ENCODE data around the gene SLC38A1.
"Not testable (repeated sequence)": the region's sequence is repeated elsewhere in the genome, so short reads cannot be mapped to it uniquely, and the experiment has no call there.

SLC38A1 gene

DNA sequence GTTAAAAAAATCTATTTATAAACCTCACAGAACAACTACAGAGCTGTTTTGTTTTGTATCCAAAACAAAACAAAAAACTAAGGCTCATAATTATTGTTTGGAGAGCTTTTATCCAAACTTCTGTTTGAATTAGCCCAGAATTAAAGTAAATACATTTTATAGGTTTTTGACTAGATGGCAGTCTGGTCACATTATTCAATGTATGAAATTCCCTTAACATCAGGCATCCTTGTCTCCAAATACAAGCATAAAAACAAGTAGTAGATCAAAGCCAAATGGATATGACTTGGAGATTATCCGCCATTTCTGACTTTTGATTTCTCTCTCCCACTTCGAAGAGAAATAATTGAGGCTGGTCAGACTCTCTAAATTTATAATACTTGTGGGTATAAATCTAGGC is 63.5 kb downstream of the SLC38A1 start:
- no peak for DNase-seq

DNA sequence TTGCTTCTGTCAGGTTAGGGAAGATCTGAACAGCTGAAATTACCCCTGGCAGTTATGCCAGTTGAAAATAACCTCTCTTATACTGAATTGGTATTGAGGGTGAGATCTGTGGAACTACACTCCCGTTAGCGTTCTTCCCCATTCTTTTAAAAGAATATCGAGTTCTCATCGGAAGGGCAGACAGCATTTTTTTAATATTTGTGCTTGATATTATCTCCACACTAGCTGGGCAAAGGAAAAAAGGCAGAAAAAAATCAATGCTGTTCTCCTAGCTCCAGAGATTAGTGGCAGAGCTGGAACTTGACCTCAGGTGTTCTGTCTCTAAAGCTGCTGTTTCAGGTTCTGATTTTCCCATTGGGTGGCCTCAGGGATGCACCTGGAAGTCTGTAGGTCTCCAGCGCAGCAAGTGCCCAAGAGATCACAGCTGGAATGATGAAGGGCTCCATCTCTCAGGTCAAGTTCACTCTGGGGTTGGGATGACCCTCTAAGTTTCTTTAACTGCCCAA is 67.5 kb downstream of the SLC38A1 start:
- DNase-seq = no peak

DNA sequence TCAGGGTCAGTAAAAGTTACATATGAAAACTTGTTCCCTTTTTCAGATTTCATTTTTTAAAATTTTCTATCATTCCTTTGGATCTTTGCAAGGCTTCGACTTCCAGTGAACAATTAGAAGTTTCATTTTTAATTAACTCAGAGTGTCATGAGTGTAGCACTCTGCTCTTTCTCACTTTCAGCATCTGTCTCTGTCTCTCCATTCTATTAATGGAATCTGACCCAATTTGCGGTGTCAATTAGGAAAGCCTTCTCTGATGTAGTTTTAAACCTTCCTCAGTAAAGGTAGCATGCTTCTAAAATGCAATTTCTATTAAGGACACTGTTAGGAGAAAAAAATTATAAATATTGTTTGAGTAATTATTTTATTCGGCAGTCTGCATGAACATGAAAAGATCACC is 68.3 kb downstream of the SLC38A1 start:
- no peak for DNase-seq

DNA sequence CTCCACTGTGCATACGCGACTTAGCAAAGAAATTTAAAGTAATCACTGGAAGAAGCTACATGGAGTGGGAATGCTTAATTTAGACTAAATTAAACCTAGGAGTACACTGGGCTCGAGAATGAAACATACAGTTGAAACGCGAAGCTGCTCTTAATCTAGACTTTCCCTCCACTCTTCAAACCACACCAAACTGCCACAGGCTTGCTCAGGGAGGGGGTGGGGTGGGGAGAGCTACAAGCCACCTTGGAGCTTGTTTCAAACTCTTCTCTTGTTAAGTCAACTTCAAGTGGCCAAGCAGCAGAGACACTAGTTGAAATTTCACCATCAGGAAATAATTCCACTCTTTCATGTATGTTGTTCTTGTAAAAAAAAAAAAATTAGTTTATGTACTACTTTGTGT is 69.9 kb downstream of the SLC38A1 start:
- DNase-seq = no peak

DNA sequence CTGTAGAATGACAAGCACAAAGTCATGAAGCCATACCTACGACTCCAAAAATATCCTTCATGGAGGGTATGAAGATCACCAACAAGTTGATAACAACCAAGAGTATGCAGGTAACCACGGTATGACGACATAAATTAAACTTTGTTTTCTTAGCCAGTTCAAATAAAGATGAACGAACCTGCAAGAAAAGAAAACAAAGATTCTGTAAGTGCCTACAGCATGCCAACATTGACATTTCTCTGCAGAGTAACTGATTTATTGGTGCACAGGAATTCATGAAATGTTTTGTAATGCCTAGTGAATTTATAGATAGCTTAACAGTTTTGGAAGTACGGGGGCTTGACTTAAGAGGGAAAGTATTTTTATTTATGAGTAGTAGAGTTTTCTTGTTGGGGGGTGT is 71.0 kb downstream of the SLC38A1 start:
- no peak for DNase-seq

DNA sequence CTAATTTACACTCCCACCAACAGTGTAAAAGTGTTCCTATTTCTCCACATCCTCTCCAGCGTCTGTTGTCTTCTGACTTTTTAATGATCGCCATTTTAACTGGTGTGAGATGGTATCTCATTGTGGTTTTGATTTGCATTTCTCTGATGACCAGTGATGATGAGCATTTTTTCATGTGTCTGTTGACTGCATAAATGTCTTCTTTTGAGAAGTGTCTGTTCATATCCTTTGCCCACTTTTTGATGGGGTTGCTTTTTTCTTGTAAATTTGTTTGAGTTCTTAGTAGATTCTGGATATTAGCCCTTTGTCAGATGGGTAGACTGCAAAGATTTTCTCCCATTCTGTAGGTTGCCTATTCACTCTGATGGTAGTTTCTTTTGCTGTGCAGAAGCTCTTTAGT is 78.3 kb downstream of the SLC38A1 start:
- DNase-seq = not testable (repeated sequence)

DNA sequence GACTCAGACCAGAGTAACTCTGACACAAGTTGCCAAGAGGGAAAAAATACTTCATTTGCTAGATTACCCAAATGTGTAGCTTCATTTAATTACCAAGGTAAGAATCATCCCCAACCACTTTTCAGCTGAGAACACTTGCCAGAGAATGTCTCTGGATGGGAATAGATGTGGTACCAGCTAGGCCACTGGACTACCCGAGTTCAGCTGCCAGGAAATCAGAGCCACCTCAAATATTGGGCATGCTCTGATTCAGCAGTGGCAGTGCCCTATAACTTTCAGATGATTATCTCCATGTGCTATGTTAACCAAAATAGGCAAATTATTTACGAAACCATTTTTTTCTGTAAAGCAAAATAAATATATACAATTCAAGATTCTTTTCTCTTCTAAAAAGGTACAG is 80.7 kb downstream of the SLC38A1 start:
- DNase-seq = no peak

DNA sequence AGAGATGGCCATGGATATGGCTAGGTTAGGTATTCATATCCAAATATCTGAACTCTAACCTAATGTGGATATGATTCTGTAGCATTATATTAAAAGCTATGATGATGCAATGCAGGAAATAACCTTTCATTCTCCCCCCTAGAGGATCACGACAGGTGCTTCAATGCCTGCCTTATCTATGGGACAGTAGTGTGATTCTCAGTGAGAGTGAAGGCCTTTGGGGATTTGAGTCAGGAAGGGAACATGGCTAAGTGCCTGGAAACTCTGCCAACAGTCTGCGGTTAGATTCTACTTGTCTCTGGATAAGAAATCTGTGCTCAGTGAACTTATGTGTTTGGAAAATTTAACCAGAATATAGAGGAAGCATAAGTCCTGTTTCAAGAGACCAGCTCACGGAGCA is 81.8 kb downstream of the SLC38A1 start:
- DNase-seq = no peak

DNA sequence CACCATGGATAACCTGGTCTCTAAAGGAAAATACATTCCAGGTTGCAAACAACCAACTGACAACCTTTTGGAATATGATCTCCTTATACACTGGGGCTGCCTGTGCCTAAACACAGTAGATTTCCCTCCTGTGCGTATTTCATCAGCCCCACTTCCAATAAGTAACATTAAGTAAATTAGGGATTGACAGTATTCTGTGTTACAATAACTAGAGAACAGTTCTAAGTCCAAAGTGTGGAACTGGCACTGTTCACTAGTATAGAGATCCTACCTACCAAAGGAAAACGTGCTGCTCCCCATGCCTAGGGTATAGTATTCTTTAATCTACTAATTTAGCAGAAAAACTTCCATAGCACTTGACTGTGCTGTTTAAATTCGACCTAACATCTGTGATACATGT is 82.8 kb downstream of the SLC38A1 start:
- no peak for DNase-seq

DNA sequence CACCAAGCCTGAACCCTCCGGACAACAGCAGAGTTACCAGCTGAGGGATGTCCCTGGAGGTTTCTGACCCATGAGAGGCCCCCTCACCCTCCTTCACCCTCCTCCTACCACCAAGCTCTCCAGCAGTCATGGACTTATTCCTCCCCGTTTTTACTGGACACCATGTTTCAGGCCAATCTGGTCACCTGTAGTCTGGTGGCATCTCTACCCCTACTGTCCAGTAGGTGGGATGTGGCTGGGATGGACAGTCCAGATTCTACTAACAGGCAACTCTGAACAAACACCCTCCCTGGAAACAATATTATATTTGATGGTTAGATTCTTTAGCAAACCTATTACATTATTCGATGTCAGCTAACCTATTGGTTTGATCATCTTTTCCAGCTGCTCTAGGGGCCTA is 83.2 kb downstream of the SLC38A1 start:
- no peak for DNase-seq

DNA sequence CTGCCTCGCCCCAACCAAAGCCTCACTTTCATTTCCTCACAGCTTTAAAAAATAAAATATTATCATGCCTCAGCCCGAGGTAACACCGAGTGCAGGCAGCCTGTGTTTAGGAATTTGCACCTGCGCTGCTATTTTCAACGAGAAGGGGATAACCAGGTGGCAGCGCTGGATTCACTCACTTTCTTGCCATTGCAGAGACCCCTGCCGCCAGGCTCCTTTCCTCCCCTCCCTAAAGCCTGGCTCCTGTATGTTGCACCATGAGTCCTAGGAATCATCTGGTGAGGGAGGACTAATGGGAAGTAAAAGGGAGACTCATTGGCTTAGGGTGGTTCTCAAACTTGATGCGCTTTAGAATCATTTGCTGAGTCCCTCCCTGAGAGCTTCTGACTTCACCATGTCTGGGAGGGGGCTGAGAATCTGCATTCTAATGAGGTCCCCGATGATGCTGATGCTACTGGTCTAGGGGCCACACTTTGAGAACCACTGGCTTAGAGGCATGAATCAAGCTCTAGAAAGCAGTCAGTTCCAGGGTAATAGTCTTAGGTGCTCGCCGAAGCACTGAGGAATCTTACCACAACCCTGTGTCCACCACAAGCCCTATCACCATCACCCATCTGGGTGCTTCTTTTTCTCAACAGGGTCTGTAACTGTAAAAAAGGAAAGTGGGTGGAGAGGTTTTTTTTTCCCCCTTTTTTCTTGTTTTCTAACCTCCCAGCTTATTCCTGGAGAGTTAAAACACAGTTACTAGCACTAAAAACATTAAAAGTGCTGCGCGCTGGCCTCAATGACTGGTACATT is 83.8 kb downstream of the SLC38A1 start:
- no peak for DNase-seq

DNA sequence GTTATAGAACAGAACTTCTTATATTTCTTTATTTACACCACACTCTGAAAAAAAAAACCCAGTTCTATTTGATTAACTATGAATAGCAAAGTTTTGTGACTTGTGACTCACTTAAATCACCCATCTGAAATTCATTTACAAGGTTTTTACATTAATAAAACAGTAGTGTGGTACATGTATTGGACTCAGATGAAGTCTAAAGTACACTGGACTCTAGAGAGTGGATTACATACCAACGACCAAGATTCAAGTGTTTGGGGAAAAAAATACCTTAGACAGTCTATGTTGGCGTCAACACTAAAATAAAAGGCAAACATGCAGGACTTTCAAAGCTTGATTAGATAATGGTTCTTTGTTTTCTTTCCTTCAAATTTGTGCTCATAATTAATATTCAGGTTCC is 85.7 kb downstream of the SLC38A1 start:
- no peak for DNase-seq

DNA sequence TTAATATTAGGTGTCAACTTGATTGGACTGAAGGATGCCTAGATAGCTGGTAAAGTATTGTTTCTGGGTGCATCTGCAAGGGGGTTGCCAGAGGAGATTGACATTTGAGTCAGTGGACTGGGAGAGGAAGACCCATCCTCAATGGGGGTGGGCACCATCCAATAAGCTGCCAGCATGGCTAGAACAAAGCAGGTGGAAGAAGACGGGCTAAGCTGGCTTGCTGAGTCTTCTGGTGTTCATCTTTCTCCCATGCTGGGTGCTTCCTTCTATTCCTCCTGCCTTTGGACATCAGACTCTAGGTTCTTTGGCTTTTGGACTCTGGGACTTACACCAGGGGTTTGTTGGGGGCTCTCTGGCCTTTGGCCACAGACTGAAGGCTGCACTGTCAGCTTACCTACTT is 87.4 kb downstream of the SLC38A1 start:
- DNase-seq = no peak

DNA sequence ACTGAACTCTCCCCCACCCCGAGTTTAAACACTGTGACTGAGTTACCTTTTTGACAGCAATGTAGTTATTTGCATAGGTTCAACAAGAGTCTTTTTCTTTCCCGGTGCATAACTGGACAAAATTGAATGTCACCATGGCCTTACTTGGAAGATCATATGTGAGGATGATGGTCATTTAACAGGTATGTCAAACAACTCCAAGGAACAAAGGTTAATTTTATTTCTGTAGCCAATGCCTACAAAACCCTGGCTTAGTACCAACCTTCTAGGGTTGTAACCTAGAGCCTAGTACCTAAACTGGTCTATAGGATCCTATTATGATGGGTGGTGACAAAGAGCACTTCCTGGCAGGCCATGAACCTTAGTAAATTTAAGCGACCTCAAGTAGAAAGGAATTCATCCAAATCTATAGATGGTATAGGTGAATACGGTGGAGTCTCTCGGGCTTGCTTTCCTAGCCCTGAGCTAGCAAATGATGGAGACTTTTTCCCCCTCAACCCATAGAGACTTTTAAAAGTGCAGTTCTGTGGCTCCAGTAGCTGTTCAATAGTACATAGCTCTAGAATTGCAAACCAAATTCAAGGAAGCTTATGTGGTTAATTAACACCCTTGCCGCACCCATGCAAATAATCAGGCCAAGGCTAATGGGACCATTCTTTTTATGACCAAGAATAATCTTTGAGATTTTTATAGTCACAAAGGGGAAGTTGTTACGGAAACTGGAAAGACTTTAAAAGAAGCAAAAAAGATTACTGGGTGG is 89.0 kb downstream of the SLC38A1 start:
- no peak for DNase-seq

DNA sequence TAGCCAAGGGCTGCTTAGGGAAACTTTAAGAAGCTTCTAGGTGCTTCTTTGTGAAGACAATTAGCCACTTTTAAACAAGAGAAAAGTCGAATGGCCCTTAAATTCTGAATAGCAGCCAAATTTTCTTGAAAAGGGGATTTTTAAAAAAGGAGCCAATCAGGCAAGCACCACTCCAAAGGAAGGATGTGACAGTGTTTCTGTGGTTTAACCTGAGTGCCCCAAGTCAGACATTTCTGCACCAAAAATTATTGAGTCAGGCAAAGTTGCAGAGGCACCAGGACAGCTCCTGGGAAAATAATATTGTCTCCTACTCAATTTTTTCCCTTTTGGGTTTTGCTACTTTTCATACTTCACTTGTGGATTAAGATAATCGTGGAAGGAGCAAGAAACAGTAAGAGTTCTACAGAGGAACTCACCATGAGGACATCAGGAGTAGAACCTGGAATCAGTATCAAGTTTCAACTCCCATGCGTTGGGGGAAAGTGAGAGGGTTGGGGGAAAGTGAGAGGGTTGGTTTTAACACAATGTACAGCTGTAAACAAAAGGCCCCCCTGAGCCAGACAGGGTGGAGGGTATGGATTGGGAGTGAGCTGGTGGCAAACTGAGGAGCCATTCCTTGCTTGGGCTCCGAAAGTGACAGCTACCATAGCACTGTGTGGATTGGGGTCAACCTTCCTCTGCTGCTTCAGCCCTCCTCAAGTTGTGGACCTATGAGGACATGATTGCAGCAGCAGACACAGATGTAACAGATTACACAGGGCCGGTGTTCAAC is 90.8 kb downstream of the SLC38A1 start:
- no peak for DNase-seq

DNA sequence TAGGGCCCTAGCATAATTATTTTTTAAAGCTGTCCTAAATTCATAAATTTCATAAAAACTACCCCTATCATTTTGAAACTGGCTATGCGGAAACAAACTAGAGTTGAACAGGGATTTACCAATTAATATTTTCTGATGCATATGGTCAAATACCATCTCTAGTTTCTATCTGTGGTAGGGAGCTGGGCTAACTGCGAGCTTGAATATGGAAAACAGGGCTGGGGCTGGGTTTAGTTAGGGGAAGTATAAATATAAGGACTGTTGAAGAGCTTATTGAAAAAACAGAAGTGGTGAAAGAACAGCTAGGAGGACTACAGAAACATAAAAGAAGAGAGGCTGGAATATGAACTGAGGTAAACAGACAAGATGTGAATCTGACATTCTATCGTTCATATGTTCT is 91.8 kb downstream of the SLC38A1 start:
- no peak for DNase-seq

DNA sequence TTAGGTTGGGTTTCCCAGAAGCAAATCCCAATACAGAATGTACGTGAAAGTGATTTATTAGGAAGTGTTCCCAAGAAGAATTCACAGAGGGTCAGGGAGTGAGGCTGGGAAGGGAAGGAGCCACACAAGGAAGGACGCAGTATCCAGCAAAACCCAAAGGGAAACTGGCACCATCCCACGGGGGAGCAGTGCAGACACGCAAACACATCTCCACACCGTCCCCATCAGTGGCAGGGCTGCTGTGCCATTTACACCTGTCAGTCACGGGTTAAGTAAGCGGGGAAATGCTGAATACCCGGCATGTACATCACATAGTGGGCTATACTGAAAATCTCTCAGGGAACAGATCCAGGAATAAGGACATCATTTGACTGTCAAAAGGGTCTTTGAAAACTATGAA is 93.9 kb downstream of the SLC38A1 start:
- no peak for DNase-seq

DNA sequence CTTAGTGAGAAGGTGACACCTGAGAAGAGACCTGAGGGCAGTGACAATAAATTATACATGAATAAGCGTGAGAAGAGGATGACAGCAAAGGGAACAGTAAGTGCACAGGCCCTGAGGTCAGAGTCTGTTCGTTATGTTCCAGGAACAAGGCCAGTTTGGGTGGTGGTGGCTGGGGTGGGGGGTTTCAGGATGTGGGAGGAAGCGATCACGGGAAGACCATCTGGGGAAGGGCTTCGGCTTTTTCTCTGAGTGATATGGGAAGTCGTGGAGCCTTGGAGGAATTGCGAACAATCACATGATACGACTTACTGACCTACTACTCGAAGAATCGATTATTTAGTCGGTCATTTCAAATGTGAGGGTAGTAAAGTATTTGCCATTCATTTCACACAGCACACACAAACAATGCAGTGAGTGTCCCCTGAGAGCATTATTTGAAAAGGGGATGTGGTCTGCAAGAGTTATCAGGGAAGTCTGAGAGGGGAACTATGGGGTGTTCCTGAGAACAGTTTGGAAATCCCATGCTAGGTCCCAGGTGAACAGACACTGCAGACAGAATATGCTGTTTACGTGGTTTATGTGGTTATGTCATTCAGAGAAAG is 94.7 kb downstream of the SLC38A1 start:
- no peak for DNase-seq

DNA sequence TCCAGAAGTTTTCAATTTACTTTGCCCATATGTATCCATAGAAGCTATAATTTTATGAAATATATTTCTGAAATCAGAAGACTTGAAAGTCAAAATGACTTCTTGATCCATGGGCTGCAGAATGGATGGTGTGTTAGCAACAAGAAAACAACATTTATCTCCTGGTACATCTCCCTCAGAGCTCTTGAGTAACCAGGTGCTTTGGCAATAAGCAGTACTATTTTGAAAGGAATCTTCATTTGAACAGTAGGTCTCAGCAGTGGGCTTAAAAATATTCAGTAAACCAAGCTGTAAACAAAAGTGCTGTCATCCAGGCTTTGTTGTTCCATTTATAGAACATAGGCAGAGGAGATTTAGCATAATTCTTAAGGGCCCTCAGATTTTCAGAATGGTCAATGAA is 100.4 kb downstream of the SLC38A1 start:
- no peak for DNase-seq

DNA sequence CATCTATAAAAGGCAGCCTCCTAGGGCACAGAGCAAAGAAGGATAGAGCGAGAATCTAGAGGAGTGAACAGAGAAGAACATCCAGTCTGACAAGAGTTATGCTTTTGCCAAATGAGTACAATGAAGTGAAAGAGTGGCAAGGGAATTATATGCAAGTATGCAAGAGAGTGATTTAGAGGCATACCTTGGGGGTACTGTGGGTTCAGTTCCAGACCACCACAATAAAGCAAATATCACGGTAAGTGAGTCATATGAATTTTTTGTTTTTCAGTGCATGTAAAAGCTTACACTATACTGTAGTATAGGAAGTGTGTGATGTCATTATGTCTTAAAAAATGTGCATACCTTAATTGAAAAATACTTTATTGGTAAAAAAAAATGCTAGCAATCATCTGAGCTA is 101.4 kb downstream of the SLC38A1 start:
- DNase-seq = no peak

DNA sequence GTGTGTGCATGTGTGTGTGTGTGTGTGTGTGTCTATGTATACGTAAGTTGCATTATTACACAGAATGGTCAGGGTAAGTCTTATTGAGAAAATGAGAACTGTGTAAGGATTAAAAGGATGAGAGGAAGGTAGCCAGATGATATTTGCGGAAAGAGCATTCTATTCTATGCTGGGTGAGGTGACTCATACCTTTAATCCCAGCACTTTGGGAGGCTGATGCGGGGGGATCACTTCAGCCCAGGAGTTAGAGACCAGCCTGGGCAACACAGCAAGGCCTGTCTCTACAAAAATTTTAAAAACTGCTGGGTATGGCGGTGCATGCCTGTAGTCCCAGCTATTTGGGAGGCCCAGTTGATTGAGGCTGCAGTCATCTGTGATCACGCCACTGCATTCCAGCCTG is 103.7 kb downstream of the SLC38A1 start:
- DNase-seq = no peak

DNA sequence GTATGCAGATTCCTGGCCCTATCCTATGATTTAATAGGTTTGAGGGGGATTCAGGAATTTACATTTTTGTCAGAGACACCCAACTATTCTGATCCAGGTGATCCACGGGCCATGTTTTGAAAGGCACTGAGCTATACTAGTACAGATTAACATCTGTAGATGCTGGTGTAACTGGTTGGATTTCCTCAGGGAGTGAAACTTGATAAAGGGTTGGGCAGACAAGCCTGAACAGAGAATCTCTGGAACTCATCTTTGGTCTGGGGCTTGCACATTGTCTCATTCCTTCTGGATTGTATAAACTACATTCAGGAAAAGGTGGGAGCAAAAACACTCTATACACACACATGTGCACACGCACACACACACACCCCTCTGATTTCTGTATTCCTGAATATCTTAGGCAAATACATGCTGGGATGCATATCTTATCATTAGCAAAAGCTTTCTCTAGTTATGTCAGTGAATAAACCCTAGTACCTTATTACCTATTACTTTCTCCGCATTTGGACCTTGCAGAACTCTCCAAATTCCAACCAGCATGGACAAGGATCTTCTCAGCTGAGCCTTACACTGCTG is 104.6 kb downstream of the SLC38A1 start:
- DNase-seq = no peak

DNA sequence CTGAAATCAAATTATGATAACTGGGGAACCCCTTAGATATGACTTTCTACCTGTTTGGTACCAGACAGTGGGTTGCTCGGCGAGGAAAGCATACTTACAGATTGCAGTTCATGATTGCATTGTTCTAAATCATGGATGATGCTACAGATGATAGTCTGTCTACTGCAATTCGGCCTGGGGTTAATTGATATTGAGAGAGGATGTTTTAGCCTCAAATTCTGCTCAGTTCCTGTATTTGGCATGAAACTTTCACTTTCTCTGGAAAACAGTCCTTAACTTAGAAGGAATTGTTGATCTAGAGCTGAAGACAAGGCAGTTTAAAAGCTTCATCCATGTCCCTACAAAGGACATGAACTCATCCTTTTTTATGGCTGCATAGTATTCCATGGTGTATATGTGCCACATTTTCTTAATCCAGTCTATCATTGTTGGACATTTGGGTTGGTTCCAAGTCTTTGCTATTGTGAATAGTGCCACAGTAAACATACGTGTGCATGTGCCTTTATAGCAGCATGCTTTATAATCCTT is 106.2 kb downstream of the SLC38A1 start:
- not testable (repeated sequence) for DNase-seq

All from NK-92 treated with Interleukin-12 subunit alpha and Interleukin-12 subunit beta, amount 100 ng/mL, for 24 hours (cell line).